HEK293 (cell line): ENCODE measurements around the gene ARHGAP30.

Experiments
- EGR2 ChIP-seq: fragments of 450-650 bp; formaldehyde crosslinking; IDR thresholded peaks from 2 replicates; pipeline ENCODE4 v1.5.1; 2016; ENCODE audit warnings: low read depth, missing biosample characterization, missing genetic modification characterization
- GLIS2 ChIP-seq: fragments of 450-650 bp; formaldehyde crosslinking; IDR thresholded peaks from 2 replicates; pipeline ENCODE4 v1.5.1; 2016; ENCODE audit warnings: missing biosample characterization, missing genetic modification characterization
- KLF8 ChIP-seq: fragments of 450-650 bp; formaldehyde crosslinking; IDR thresholded peaks from 2 replicates; pipeline ENCODE4 v1.5.1; 2016; ENCODE audit warnings: missing biosample characterization, missing genetic modification characterization
- OSR2 ChIP-seq: fragments of 450-650 bp; formaldehyde crosslinking; IDR thresholded peaks from 2 replicates; pipeline ENCODE4 v1.5.1; 2016; ENCODE audit warnings: missing biosample characterization, missing genetic modification characterization
- PRDM1 ChIP-seq: fragments of 450-650 bp; formaldehyde crosslinking; IDR thresholded peaks from 2 replicates; pipeline ENCODE4; 2016; ENCODE audit warnings: missing biosample characterization, missing genetic modification characterization
- RBAK ChIP-seq: fragments of 450-650 bp; formaldehyde crosslinking; IDR thresholded peaks from 2 replicates; pipeline ENCODE4 v1.5.1; 2016; ENCODE audit warnings: missing biosample characterization, missing genetic modification characterization
- SP2 ChIP-seq: fragments of 450-650 bp; formaldehyde crosslinking; IDR thresholded peaks from 2 replicates; pipeline ENCODE4 v1.5.1; 2016; ENCODE audit warnings: missing biosample characterization, missing genetic modification characterization
- ZBTB10 ChIP-seq: fragments of 450-650 bp; formaldehyde crosslinking; IDR thresholded peaks from 2 replicates; pipeline ENCODE4 v1.5.1; 2016; ENCODE audit warnings: missing biosample characterization, missing genetic modification characterization
- ZFHX2 ChIP-seq: fragments of 450-650 bp; formaldehyde crosslinking; conservative IDR thresholded peaks from 2 replicates; pipeline ENCODE4 v1.5.1; 2016; ENCODE audit warnings: missing biosample characterization, missing genetic modification characterization
- ZFP41 ChIP-seq: fragments of 450-650 bp; formaldehyde crosslinking; IDR thresholded peaks from 2 replicates; pipeline ENCODE4 v1.5.1; 2016; ENCODE audit warnings: missing biosample characterization, missing genetic modification characterization, borderline replicate concordance
- ZNF10 ChIP-seq: fragments of 450-650 bp; formaldehyde crosslinking; IDR thresholded peaks from 2 replicates; pipeline ENCODE4 v1.5.1; 2017; ENCODE audit warnings: missing biosample characterization, missing genetic modification characterization
- ZNF112 ChIP-seq: fragments of 450-650 bp; formaldehyde crosslinking; IDR thresholded peaks from 2 replicates; pipeline ENCODE4 v1.5.0; 2017; ENCODE audit warnings: missing biosample characterization, missing genetic modification characterization
- ZNF121 ChIP-seq: fragments of 450-650 bp; formaldehyde crosslinking; IDR thresholded peaks from 2 replicates; pipeline ENCODE4 v1.5.1; 2016; ENCODE audit warnings: missing biosample characterization, missing genetic modification characterization
- ZNF16 ChIP-seq: fragments of 450-650 bp; formaldehyde crosslinking; IDR thresholded peaks from 2 replicates; pipeline ENCODE4 v1.5.1; 2016; ENCODE audit warnings: low read depth, missing biosample characterization, missing genetic modification characterization
- ZNF23 ChIP-seq: fragments of 450-650 bp; formaldehyde crosslinking; IDR thresholded peaks from 2 replicates; pipeline ENCODE4 v1.5.1; 2016; ENCODE audit warnings: missing biosample characterization, missing genetic modification characterization, borderline replicate concordance
- ZNF341 ChIP-seq: fragments of 450-650 bp; formaldehyde crosslinking; IDR thresholded peaks from 2 replicates; pipeline ENCODE4; 2016; ENCODE audit warnings: low read depth, missing biosample characterization, missing genetic modification characterization
- ZNF350 ChIP-seq: fragments of 450-650 bp; formaldehyde crosslinking; IDR thresholded peaks from 2 replicates; pipeline ENCODE4 v1.5.0; 2017; ENCODE audit warnings: missing biosample characterization, mild to moderate bottlenecking, missing genetic modification characterization
- ZNF501 ChIP-seq: fragments of 450-650 bp; formaldehyde crosslinking; IDR thresholded peaks from 2 replicates; pipeline ENCODE4 v1.5.1; 2016; ENCODE audit warnings: missing biosample characterization, missing genetic modification characterization
- ZNF585B ChIP-seq: fragments of 450-650 bp; formaldehyde crosslinking; IDR thresholded peaks from 2 replicates; pipeline ENCODE4 v1.5.1; 2016; ENCODE audit warnings: missing biosample characterization, missing genetic modification characterization
- ZNF629 ChIP-seq: fragments of 450-650 bp; formaldehyde crosslinking; IDR thresholded peaks from 2 replicates; pipeline ENCODE4 v1.5.1; 2017; ENCODE audit warnings: missing biosample characterization, missing genetic modification characterization
- ZNF76 ChIP-seq: fragments of 450-650 bp; formaldehyde crosslinking; IDR thresholded peaks from 2 replicates; pipeline ENCODE4; 2016; ENCODE audit warnings: low read depth, missing biosample characterization, missing genetic modification characterization, borderline replicate concordance
- ZSCAN4 ChIP-seq: fragments of 450-650 bp; formaldehyde crosslinking; IDR thresholded peaks from 2 replicates; pipeline ENCODE4 v1.5.1; 2017; ENCODE audit warnings: missing biosample characterization, missing genetic modification characterization
- TF ChIP-seq, protein P1 (sequence below): fragments of 450-650 bp; formaldehyde crosslinking; conservative IDR thresholded peaks from 2 replicates; pipeline ENCODE4 v1.5.1; 2016; ENCODE audit warnings: low read depth, missing biosample characterization, missing genetic modification characterization
- TF ChIP-seq, protein P2 (sequence below): fragments of 450-650 bp; formaldehyde crosslinking; IDR thresholded peaks from 2 replicates; pipeline ENCODE4 v1.5.1; 2016; ENCODE audit warnings: missing biosample characterization, missing genetic modification characterization

ARHGAP30 gene

GRCh38 chr1:161021165-161021969, 48.3 kb downstream of the ARHGAP30 start (continued):
- TF ChIP-seq ZNF629 (no peak), KLF8 (peak; percentile 82; the same call in 1 of the 2 replicates), GLIS2 (tag by site-specific recombination) (peak; percentile 43), ZNF23 (no peak), OSR2 (tag by site-specific recombination) (peak; percentile 57), SP2 (tag by site-specific recombination) (peak; percentile 96), RBAK (no peak), ZNF501 (tag by site-specific recombination) (no peak), ZSCAN4 (tag by site-specific recombination) (no peak), ZNF350 (no peak), PRDM1 (tag by site-specific recombination) (peak; percentile 82), ZFHX2 (tag by site-specific recombination) (peak; percentile 76), ZNF16 (tag by site-specific recombination) (no peak), ZNF112 (tag by site-specific recombination) (no peak), ZNF121 (tag by site-specific recombination) (peak; percentile 95), ZFP41 (tag by site-specific recombination) (no peak), EGR2 (tag by site-specific recombination) (peak; percentile 71), ZNF341 (tag by site-specific recombination) (0 out of 2 replicates have a peak, but pooled peaks have one; percentile 46), ZNF76 (no peak), ZNF10 (tag by site-specific recombination) (peak; percentile 98), ZBTB10 (tag by site-specific recombination) (no peak), ZNF585B (no peak)
- TF ChIP-seq, protein P1, sequence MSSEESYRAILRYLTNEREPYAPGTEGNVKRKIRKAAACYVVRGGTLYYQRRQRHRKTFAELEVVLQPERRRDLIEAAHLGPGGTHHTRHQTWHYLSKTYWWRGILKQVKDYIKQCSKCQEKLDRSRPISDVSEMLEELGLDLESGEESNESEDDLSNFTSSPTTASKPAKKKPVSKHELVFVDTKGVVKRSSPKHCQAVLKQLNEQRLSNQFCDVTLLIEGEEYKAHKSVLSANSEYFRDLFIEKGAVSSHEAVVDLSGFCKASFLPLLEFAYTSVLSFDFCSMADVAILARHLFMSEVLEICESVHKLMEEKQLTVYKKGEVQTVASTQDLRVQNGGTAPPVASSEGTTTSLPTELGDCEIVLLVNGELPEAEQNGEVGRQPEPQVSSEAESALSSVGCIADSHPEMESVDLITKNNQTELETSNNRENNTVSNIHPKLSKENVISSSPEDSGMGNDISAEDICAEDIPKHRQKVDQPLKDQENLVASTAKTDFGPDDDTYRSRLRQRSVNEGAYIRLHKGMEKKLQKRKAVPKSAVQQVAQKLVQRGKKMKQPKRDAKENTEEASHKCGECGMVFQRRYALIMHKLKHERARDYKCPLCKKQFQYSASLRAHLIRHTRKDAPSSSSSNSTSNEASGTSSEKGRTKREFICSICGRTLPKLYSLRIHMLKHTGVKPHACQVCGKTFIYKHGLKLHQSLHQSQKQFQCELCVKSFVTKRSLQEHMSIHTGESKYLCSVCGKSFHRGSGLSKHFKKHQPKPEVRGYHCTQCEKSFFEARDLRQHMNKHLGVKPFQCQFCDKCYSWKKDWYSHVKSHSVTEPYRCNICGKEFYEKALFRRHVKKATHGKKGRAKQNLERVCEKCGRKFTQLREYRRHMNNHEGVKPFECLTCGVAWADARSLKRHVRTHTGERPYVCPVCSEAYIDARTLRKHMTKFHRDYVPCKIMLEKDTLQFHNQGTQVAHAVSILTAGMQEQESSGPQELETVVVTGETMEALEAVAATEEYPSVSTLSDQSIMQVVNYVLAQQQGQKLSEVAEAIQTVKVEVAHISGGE (tag by site-specific recombination): peak; percentile 51
- TF ChIP-seq, protein P2, sequence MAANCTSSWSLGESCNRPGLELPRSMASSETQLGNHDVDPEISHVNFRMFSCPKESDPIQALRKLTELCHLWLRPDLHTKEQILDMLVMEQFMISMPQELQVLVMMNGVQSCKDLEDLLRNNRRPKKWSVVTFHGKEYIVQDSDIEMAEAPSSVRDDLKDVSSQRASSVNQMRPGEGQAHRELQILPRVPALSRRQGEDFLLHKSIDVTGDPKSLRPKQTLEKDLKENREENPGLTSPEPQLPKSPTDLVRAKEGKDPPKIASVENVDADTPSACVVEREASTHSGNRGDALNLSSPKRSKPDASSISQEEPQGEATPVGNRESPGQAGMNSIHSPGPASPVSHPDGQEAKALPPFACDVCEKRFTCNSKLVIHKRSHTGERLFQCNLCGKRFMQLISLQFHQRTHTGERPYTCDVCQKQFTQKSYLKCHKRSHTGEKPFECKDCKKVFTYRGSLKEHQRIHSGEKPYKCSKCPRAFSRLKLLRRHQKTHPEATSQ (tag by site-specific recombination): no peak
